Posterior cingulate gyrus (tissue), 11 donors: ENCODE measurements around the gene PTPRO.
A peak's percentile ranks its signal among the peaks of the same experiment; 100 is the strongest.

ENCODE experiments used
- DNase-seq, 10 donors: peaks; one replicate each; pipeline versions ENCODE4 v3.0.0 to v3.0.0-alpha.2; 2020 to 2021; ENCODE audit warnings: mixed read lengths in 3 of 10
- intact Hi-C: fragments of 100-400 bp; cut with DNase I; formaldehyde crosslinking; loops from one replicate; pipeline ENCODE4 v1.15.1; 2023

Gene PTPRO

GRCh38 chr12:15344561-15344960 lies 22.3 kb downstream of the PTPRO start:
- intact Hi-C loops: no loop called here
- no peak for DNase-seq

DNA sequence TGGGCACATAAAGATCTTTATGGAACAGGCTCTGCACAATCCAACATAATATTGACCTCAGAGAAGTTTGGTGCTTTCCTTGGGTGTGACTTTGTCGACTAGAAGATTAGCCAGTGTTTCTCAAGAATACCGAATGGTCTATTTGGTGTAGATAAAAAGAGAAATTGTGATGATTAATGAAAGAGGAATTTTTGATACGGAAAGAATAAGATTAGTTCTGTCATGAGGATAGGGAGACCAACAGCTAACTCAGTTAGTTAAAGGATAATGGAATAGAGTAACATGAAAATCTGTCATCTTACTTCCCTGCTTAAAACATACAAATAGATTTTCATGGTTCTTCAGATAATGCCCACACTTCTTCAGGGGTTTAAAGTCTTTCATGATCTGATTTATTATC lies 24.2 kb downstream of the PTPRO start:
- DNase-seq: no peak
- intact Hi-C loops: no loop called here

GRCh38 chr12:15350643-15351042 lies 28.3 kb downstream of the PTPRO start:
- intact Hi-C loops: no loop called here
- peak in 2 of 10 donors; percentile 13 to 84 for DNase-seq

GRCh38 chr12:15355766-15356165 lies 33.5 kb downstream of the PTPRO start:
- no peak for DNase-seq
- intact Hi-C loops: no loop called here

GRCh38 chr12:15356951-15357364 lies 34.6 kb downstream of the PTPRO start:
- intact Hi-C loops: no loop called here
- peak in 3 of 10 donors; percentile 14 to 84 (median 71) for DNase-seq

DNA sequence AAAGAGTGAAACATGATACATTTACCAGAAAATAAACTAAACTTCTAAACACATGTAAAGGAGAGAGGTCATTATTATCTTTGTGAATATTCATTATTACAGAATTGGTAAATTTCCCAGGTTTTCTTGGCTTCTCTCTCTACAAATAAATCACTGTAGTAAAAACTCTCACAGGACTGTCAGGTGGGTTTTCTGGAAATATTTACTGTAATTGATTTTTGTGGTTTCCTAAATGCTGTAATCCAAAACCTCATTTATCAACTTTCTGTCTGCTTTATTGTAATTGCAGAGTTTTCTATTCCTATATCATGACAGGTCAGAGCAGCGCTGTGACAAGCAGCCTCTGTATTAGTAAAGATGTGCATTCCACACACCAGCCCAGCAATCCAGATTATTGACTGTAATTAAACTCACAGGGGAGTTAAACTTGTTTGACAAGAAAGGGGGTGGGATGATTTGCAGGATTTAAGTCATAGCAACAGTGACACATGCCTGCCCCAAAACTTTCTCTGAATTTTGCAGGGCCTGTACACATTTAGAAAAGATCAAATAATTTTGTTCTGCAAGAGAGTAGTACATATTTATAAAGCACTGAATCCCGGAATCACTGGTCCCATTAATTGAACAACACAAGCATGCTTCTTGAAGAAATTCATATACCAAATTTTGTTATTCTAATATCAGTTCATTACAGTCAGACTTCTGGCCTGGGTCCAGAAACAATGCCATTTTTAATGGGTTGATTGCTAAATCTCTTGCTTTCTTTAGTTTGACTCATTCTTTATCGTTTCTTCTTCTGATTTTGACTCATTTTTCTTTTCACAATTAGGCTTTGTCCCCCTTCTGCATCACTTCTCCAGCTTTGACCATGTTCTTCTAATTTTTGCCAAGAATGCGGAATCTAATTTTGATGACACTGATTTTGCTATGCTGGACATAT lies 42.2 kb downstream of the PTPRO start:
- intact Hi-C loops: no loop called here
- DNase-seq: no peak

- intact Hi-C loops: no loop called here
- DNase-seq: no peak
These were observed 46.5 kb downstream of the PTPRO start for GRCh38 chr12:15368812-15369211.

GRCh38 chr12:15372352-15372751 lies 50.0 kb downstream of the PTPRO start:
- intact Hi-C loops: no loop called here

DNA sequence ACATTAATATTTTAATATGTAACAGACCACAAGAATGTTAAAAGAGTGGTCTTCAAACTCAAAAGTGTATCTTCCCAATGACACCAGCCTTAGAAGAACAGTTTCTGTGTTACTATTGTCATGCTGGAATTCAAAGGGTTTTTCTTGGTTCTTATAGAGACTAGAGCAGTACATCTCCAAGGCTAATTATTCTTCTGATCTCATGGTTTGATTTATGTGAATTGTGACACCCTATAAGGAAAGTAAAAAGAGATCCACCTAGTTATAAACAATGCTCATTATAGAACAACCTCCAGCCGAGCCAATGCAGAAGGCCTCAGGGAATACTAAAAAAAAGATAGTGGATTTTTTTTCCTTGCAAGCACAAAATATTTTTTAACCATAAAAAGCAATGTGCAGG lies 65.5 kb downstream of the PTPRO start:
- intact Hi-C loops: no loop called here
- DNase-seq: no peak

More at GRCh38 chr12:15372352-15372751, 50.0 kb downstream of the PTPRO start:
- DNase-seq: no peak

DNA sequence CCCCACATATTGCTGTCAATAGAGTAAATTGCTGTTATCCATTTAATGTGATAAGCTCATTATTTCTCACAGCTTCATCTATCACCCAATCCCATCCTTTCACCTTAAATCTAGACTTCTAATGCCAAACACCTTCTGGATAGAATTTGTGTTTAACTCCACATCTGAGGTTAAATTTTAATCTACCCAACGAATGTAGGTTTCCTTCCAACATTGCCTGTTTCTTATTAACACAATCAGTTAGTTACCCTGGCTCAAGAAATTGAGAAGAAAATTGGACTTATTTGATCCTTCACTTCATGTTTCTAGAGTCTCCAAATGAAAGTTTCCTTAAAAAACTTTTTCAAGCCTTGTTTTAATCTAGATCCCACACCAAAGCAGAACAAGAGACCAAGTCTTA lies 67.3 kb downstream of the PTPRO start:
- no peak for DNase-seq
- intact Hi-C loops: no loop called here

- no peak for DNase-seq
- intact Hi-C loops: no loop called here
These were observed 70.7 kb downstream of the PTPRO start for GRCh38 chr12:15393037-15393436.

- intact Hi-C loops: no loop called here
- no peak for DNase-seq
These were observed 71.7 kb downstream of the PTPRO start for GRCh38 chr12:15393995-15394394.

DNA sequence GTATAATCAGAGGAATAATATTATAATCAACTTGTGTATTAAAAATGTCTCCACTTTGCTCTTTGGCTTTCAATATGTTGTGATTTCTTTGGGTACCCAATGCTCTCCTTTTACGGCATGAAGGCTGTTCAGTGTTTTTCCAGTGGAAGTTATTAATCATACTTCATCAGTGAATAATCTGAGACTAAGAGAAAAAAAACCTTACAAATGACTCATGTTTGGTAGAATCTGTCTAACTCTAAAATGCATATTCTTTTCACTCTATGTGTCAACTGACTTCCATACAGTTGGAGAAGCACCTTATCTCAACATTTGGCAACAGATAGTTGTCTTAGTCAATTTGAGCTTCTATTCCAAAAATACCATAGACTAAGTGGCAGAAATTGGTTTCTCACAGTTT lies 82.2 kb downstream of the PTPRO start:
- intact Hi-C loops: no loop called here
- no peak for DNase-seq

GRCh38 chr12:15405606-15406005 lies 83.3 kb downstream of the PTPRO start:
- DNase-seq: no peak
- intact Hi-C loops: no loop called here

GRCh38 chr12:15407025-15407424 lies 84.7 kb downstream of the PTPRO start:
- DNase-seq: no peak

DNA sequence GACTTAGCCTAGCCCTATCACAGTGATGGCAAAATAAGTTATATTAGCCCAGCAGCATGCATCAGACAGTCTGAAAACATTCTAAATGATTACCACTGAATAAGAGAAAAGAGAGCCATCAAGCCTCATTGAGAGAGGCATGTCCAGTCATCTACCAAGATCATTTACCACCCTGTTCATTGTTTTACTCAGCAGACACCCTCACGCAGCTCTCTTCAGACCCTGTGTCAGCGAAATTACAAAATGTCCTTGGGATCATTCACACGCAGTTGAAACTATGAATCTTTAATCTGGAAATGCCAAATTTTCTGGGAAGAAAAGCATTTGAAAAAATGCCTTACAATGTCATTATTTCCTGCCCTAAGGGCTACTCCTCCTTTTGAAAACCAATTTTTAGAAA lies 89.5 kb downstream of the PTPRO start:
- intact Hi-C loops: no loop called here
- no peak for DNase-seq

More at GRCh38 chr12:15407025-15407424, 84.7 kb downstream of the PTPRO start:
- intact Hi-C loops: no loop called here

DNA sequence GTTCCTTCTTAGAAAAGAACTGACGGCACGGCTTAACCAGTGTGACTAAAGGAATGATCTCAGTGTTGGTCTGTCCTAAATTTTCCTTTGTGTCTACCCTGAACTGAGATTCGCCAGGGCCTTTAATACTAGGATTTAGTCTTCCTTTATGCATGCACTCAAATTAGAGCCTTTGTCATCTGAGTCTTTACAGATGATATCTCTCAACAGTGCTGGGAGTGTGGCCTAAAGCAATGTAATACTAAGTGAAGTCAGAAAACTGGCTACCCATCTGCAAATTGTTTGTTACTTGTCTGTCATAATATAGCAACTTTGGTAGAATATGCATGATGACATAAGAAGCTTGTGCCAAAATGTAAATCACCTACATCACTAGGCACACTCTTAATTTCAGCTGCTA lies 95.4 kb downstream of the PTPRO start:
- intact Hi-C loops: no loop called here

GRCh38 chr12:15423629-15424028 lies 101.3 kb downstream of the PTPRO start:
- DNase-seq: no peak
- intact Hi-C loops: no loop called here

More for the DNA sequence above, 95.4 kb downstream of the PTPRO start:
- no peak for DNase-seq

DNA sequence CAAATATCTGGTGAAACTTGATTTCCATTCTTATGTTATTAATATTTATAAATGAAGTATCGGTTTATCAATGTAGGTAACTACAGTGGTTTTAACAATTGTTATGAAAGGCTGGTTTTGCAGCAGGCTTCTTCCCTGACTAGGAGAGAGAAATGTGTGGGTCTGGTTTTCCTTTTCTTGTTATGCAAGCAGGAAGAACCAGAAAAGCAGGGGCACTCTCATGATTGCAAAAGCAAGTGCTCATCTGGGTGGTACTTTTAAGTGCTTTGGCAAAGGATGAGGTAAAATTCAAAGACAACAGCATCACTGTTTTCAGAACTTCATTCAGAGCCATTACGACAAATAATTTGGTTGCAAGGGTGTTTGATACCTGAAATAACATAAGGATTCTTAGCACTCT lies 105.6 kb downstream of the PTPRO start:
- intact Hi-C loops: no loop called here
- no peak for DNase-seq

DNA sequence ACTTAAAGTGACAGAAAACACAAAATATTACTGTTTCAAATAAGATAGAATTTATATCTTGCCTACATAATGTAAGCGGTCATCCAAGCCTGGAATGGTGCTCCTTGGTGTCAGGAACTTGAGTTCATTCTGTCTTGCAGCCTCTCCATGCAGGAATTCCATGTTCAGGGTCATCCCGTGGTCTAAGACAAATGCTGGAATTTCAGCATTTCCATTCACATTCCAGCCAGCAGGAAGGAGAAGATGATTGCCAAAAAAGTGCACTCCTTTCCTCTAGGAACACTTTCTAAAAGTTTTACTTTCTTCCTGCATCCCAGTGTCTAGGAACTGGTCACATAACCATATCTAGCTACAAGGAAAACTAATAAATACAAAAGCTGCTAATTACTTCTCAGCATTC lies 106.3 kb downstream of the PTPRO start:
- DNase-seq: no peak
- intact Hi-C loops: no loop called here

GRCh38 chr12:15429262-15429661 lies 107.0 kb downstream of the PTPRO start:
- no peak for DNase-seq
- intact Hi-C loops: no loop called here

- DNase-seq: no peak
- intact Hi-C loops: no loop called here
These were observed 113.3 kb downstream of the PTPRO start for GRCh38 chr12:15435597-15435996.
